ENCODE results near the gene CNMD.

GRCh38 chr13:52703482-52703881 is 36.1 kb downstream of the CNMD start:
- TF ChIP-seq HES2 (IDR thresholded peaks at IDR 0.05) (no peak), CEBPB (IDR thresholded peaks at IDR 0.05) (no peak), POLR2A (IDR thresholded peaks at IDR 0.05; ENCODE audit: low read length) (no peak)
